Measurements from ENCODE around the gene NDUFC2.
A peak's percentile ranks its signal among the peaks of the same experiment; 100 is the strongest.
"Not testable (repeated sequence)": the region's sequence is repeated elsewhere in the genome, so short reads cannot be mapped to it uniquely, and the experiment has no call there.

Gene NDUFC2

DNA sequence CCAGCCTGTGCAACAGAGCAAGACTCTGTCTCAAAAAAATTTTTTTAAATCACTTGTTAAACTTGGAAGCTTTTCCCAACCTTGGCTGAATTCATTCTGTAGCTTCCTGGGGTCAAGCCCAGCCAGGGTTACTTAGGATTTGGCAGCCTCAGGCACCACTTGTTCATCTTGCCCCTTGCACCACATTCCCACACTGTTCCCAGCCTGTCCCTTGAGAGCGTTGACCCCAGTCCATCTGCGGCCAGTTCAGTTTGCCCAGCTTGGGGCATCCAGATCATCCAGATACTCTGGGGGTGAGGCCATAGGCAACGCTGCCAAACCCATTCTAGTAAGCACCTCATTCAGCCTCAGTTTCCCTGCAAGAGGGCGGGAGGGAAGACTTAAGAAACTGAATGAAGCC lies 24.7 kb downstream of the NDUFC2 start:
- no peak for DNase-seq (ENCODE audit: low spot score)

DNA sequence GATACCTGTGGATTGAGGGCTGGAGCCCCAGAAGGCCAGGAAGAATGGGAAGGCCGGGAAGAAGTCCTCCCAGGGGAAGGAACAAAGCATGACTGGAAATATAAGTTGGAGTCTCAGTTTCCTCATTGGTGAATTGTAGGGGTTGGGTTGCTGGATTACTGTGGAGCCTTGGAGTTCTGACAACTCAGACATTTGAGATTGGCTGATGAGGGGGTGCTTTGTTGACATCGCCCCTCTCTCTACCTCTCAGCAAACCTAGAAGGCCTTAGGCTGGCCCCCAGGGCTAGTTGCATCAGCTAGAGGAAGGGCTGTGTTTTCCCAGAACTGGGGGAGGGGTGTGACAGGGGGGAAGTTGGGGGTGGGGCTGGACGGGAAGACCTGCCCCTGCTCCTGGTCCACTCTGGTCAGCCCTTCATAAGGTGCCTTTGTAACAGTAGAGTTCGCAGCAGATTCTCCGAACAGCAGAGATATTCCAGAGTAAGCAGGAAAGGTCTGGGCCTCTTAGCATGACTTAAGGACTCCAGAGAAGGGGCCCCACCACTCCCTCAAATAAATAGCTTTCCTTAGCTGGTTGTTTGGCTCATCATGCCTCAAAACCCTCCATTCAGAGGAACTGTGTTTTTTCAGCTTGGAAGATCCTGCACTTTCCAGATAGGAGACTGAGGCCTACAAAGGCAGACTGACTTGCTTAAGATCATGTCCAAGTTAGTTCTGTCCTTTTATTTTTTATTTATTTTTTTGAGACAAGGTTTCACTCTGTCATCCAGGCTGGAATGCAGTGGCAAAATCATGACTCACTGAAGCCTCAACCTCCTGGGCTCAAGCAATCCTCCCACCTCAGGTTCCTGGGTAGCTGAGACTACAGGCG lies 28.5 kb downstream of the NDUFC2 start:
- no peak for DNase-seq (ENCODE audit: low spot score)

DNA sequence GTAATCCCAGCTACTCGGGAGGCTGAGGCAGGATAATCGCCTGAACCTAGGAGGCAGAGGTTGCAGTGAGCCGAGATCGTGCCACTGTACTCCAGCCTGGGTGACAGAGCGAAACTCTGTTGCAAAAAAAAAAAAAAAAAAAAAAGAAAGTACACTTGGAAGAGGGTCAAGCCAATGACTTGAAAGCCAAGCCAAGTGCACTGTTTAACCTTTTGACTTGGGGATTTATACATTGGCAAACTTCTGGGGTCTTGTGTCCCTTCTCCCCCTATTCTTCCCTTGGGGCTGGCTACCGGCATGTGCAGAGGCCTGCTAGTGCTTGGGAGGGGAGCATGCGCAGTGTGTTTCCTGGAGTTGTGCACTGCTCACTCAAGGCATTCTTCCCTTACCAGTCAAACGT lies 30.3 kb downstream of the NDUFC2 start:
- DNase-seq (ENCODE audit: low spot score), result no peak

DNA sequence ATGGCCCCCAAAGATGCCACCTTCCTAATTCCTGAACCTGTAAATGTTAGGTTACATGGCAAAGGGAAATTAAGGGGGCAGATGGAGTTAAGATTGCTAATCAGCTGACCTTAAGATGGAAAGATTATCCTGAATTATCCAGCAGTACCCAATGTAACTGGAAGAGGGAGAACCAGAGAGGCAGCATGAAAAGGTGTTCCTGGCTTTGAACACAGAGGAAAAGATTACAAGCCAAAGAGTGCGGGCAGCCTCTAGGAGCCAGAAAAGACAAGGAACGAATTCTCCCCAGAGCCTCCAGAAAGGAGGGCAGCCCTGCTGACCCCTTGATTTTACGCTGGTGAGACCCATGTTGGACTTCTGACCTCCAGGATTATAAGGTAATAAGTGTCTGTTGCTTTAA lies 31.1 kb downstream of the NDUFC2 start:
- no peak for DNase-seq (ENCODE audit: low spot score)

DNA sequence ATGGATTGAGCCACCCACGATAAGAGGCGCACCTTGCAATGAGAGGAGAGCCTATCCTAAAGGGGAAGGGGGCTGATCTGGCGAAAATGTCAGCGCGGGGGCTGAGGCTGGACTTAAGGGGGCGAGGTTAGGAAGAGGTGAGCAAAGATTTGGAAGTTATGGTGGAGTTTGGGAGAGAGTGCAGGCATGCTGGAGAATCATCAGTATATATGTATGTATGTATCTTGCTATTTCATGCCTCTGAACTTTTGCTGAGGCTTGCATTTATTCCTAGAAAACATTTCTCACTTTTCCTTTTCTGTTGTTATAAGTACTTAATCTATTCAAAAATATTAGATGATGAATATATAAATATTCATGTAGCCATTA lies 33.2 kb downstream of the NDUFC2 start:
- DNase-seq (ENCODE audit: low spot score), result no peak

DNA sequence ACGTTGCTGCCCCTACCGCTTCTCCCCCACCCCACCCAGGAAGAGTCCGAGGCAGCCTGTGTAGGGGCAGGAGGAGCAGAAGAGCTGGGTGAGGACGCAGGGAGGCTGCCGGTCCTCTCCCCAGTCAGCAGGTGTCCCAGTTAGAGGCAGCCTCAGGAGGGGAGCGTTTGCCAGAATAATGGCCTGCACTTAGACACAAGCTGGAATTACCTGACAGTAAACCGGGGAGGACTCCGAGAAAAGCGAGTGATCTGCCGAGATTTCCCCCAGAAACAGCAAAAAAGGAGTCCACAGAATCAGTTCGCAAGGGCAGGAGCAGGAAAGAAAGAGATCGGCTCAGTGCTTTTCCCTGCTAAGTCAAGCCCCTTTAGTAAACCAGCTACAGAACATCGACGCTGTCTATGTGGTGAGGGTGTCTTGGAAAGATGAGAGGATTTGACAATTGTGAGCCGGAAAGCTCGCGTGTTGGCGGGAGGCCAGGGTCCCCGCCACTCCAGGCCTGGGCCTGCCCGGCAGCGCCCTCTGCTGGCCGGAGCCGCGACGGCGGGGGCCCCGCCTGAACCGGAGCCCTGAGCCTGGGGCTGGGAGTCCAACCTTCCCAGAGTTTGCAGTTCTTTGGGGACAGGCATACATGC lies 33.7 kb downstream of the NDUFC2 start:
- DNase-seq (ENCODE audit: low spot score), result peak; percentile 79

DNA sequence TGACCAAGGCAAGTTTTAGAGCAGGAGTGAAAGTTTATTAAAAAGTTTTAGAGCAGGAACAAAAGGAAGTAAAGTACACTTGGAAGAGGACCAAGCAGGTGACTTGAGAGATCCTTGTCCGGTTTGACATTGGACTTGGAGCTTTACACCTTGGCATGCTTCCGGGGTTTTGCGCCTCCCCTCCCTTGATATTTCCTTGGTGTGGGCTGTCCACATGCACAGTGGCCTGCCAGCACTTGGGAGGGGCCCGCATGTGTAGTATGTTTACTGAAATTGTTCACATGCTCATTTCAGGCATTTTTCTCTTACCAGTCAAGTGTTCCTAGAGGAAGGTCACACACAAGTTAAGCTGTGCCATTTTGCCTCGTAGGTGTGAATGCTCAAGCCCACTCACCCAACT lies 35.0 kb downstream of the NDUFC2 start:
- no peak for DNase-seq (ENCODE audit: low spot score)

DNA sequence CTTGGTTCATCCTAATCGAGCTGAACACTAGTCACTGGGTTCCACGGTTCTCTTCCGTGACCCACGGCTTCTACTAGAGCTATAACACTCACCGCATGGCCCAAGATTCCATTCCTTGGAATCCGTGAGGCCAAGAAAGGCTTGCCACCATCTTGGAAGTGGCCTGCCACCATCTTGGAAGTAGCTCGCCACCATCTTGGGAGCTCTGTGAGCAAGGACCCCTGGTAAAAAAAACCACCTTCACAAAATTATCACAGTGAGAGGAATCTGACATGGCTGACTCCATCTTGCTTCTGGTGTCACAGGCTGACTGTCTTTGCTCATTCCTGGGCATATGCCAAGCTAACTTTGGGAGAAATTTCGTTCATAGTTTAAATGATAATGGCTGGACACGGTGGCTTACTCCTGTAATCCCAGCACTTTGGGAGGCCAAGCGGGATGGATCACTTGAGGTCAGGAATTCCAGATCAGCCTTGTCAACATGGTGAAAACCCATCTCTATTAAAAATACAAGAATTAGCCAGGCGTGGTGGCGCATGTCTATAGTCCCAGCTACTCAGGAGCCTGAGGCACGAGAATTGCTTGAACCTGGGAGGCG lies 37.7 kb downstream of the NDUFC2 start:
- no peak for DNase-seq (ENCODE audit: low spot score)

DNA sequence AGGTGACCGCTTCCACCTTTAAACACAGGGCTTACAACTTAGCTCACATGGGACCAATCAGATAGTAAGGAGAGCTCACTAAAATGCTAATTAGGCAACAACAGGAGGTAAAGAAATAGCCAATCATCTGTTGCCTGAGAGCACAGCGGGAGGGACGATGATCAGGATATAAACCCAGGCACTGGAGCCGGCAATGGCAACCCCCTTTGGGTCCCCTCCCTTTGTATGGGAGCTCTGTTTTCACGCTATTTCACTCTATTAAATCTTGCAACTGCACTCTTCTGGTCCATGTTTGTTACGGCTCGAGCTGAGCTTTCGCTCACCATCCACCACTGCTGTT lies 38.3 kb downstream of the NDUFC2 start:
- not testable (repeated sequence) for DNase-seq (ENCODE audit: low spot score)

DNA sequence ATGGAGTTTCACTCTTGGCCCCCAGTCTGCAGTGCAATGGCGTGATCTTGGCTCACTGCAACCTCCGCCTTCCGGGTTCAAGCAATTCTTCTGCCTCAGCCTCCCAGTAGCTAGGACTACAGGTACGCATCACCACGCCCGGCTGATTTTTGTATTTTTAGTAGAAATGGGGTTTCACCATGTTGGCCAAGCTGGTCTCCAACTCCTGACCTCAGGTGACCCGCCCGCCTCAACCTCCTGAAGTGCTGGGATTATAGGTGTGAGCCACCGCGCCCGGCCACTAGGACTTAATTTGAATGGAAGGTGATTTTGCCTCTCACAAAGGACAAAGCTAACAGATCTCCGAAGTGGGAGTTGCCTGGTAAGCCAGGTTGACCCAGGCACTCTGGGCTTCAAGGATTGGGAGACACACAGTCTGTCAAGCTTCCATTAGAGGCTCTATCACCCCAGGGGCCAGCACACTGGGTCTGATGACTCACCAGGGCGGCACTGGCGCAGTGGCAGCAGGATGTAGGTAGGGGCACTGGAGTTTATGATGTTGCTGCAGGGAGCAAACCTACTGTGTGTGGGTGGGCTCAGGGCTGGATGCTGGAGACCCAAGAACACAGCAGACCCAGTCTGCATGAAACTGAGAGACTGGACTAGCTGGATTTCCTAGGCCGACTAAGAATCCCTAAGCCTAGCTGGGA lies 38.8 kb downstream of the NDUFC2 start:
- no peak for DNase-seq (ENCODE audit: low spot score)

DNA sequence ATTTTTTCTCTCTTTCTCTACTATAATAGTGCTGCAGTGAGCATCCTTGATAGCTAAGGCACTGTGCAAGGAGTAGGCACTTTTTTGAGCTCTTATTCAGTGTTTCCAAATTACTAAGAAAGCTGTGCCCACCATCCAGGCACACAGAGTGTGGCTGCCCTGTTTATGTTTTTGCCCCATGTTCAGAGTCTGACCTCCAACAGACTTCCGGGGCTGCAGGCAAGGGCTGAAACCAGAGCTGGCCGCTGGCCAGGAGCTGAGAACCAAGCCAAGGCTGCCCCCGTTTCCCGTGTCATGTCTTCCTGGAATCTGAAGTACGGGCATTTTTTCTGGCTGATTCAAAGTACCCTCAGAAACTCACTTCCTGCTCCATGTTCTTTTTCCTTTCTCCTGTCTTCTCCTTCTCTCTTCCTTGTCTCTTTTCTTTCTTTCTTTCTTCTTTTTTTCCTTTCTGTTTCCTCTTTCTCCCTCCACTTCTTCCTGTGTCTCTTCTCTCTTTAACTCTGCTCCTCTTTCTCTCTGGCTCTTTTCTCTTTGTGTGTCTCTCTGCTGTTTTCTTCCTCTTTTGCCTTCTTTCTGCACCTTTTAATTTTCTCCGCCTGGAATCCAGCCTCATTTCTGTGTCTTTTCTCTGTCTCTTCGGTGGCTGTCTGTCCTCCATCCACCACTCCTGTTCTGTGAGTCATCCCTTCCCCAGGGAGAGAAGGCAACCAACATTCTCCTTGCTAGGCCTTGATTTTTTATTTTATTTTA lies 39.6 kb downstream of the NDUFC2 start:
- DNase-seq (ENCODE audit: low spot score), result peak; percentile 49

DNA sequence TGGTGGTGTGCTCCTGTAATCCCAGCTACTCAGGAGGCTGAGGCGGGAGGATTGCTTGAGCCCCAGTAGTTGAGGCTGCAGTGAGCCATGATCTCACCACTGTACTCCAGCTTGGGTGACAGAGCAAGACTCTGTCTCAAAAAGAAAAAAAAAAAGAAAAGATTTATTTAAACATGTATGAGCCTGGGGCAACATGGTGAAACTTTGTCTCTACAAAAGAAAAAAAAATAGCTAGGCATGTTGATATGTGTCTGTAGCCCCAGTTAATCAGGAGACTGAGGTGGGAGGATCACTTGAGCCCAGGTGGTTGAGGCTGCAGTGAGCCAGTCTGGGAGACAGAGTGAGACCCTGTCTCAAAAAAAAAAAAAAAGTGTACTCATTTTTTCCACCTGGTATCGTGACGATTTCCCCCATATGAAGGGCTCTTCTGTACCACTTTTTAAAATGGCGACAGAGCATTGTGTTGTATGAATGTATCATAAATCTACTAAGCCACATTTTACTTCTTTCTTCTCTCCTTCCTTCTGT lies 40.2 kb downstream of the NDUFC2 start:
- DNase-seq (ENCODE audit: low spot score), result no peak

DNA sequence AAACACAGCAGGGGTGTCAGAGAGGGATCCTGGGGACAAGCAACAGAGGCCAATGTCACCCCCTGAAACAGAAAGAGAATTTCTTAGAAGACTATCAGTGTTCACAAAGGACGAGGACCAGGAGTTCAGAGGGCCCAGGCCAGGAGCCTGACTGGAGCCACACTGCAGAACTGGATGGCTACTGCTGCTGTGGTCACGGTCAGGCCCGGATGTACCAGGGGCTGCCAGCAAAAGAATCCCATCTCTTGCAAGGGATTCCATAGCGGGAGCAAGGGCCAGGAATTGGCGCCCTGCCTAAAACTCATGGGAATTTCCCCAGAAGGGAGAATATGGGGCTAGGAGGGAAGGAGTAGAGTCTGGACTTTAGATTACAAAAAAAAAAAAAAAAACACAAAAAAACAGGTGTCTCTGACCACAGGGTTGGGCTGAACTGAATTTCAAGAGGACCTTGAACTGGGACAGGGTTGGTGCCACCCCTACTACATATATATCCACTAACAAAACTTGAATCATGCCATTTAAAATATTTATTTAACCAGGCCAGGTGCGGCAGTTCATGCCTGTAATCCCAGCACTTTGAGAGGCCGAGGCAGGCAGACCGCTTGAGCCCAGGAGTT lies 40.9 kb downstream of the NDUFC2 start:
- DNase-seq (ENCODE audit: low spot score), result no peak

DNA sequence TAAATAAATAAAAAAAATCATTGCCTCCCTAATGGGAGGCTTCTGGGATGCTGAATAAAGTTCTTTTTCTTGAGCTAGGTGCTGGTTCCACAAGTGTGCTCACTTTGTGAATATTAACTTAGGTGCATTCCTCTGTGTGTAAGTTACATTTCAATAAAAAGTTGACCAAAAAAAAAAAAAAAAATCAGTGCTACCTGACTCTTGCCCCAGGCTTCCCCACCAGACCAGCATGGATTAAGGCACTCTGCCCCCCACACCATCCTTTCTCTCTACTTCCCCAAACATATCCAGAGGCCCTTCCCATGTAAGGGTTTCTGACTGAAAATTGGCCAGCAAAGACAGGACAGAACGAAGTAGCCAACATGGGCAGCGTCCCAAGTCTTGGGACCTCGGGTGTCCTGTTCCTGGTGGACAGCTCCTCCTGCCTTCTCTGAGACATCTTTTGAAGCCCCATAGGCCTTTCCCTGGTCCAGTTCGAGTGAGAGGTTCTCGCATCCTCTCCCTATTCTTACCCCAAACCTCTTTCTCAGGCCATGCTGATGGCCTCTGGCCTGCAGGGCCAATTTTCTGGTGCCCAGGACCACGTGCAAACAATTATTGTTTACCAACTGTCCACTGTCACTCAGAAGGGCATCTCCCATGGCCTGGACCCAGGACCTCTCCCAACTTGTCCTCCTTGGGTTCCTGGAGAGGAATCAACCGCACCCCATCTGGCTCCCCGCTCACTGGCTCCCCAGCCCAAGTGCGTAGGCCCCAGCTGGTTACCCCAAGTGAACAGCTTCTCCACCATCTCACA lies 41.6 kb downstream of the NDUFC2 start:
- no peak for DNase-seq (ENCODE audit: low spot score)

DNA sequence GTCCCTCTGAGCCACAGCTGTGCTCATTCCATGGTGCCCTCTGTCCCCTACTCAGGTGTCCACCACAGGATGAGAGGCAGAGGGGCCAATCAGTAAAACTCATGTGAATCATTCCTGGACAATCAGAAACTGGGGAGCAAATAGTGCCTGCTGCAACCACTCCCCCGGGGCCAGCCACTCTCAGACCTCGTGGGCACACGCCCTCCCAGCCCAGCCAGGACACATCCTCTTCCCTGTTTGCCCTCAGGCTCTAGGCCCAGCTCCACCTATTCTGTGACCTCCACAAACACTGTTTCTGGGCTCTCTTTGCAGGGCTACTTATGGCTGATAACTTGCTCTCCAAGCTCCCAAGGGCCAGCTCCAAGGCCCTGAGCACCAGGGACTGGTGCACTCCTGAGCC lies 42.6 kb downstream of the NDUFC2 start:
- DNase-seq (ENCODE audit: low spot score), result no peak

DNA sequence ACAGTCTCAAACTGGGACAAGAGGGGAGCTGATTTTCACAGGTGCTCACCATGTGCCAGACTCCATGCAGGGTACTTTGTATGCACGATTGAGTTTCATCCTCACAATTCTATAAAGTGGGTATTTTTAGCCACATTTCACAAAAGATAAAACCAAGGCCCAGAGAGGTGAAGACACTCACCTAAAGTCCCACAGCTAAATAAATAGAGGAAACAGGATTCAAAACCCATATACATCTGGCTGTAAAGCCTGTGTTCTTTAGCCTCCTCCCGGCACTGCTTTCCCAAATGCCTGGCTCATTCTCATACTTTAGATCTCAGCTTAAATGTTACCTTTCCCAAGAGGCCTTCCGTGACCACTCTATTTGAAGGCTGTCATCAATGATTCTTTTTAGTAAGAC lies 43.3 kb downstream of the NDUFC2 start:
- DNase-seq (ENCODE audit: low spot score), result no peak

DNA sequence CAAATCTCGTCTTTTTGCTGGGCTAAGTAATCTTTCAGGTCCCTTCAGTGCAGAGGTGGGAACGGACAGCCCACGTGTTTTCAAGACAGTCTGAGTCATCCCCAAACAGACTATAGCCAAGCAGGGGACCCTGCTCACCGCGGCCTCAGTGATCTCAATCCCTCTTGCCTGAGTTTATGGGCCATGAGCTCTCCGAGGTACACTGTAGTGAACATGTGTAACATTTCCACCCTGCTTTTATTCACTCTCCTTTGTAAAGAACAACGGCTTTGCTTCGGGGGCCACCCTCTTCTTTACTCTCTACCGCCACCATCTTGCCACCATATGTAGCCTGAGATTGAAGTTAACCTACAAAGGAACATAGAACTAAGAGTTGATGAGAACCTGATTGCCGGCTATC lies 45.0 kb downstream of the NDUFC2 start:
- no peak for DNase-seq (ENCODE audit: low spot score)

DNA sequence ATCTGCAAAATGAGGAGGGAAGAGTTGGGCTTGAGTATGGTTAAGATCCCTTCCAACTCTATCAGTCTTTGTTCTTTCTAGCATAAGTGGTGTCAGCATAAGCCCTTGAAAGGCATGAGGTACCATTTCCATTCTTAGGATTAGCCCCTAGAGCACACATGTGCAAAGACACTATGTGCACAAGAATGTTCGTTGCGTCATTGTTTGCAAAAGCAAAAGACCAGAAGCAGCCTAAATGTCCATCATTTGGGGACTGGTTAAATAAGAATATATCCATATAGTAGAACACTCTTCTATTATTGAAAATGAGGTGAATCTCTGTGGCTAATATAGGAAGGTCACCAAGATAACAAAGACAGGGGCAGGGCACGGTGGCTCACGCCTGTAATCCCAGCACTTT lies 46.6 kb downstream of the NDUFC2 start:
- DNase-seq (ENCODE audit: low spot score), result no peak

DNA sequence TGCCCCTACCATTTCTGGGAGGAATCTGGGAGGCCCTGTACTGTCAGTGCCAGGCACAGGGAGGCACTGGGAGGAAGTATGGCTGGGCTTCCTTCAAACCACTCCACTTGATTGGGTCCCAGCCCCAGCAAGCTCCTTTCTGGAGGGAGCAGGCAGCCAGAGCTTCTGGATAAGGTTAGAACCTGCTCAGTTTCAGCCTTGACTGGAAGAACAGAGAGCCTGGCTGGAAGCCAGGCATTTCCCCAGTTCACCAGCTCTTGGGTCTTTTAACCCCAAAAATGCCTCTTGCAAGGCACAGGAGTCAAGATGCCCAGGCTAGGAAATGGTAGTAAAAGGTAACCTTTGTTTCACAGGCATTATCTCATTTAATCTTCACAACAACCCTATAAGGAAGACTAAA lies 47.6 kb downstream of the NDUFC2 start:
- no peak for DNase-seq (ENCODE audit: low spot score)

DNA sequence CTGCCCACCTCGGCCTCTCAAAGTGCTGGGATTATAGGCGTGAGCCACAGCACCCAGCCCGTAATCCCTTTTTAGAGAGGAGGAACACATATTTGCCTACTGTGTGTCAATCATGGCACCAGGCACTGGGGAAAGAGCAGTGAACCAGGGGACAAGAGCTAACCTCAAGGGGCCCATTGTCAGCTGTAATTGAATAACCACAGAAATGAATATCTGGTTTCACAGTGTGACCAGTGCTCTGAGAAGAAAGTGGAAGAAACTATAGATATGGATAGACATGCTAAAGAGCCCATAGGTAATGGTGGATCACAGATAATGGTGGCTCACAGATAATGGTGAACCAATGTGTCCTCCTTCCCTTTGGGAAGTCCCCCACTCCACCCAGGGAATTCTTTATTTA lies 48.0 kb downstream of the NDUFC2 start:
- DNase-seq (ENCODE audit: low spot score), result no peak
